Upper lobe of right lung (tissue), 1 donor: ENCODE measurements around the gene PAGE4. TPM values are rescaled to one million over a fixed set of nuclear protein-coding genes. Genes with fewer than 3 reads are reported as not detected.

Experiments
- ATAC-seq: fragments of 200-7000 bp; cut with Tn5 transposase; one replicate; pipeline ENCODE4 v1.9.1; 2020; ENCODE audit warnings: mild to moderate bottlenecking, moderate library complexity
- DNase-seq: peaks from one replicate; pipeline ENCODE4 v3.0.0-alpha.2; 2020
- H3K27ac ChIP-seq: fragments of 200-600 bp; one replicate; pipeline ENCODE4 v1.8.0; 2022
- H3K27me3 ChIP-seq: fragments of 200-600 bp; one replicate; pipeline ENCODE4 v1.8.0; 2022; ENCODE audit warnings: mild to moderate bottlenecking
- H3K36me3 ChIP-seq: fragments of 200-600 bp; one replicate; pipeline ENCODE4 v1.8.0; 2022
- H3K4me1 ChIP-seq: fragments of 200-600 bp; one replicate; pipeline ENCODE4 v1.8.0; 2022
- H3K4me3 ChIP-seq: fragments of 200-600 bp; one replicate; pipeline ENCODE4 v1.8.0; 2022; ENCODE audit warnings: mild to moderate bottlenecking
- H3K9me3 ChIP-seq: fragments of 200-600 bp; one replicate; pipeline ENCODE4 v1.8.0; 2022
- CTCF ChIP-seq: fragments of 200-600 bp; IDR thresholded peaks from one replicate; pipeline ENCODE4 v1.8.0; 2022; ENCODE audit warnings: antibody characterized with exemption
- intact Hi-C: fragments of 100-400 bp; cut with DNase I; formaldehyde crosslinking; loops from one replicate; pipeline ENCODE4 v1.11.0; 2022
- total RNA-seq: library from RNA; stranded (reverse); fragmentation: NEBNext Ultra II Directional; extraction: Animal tissue kit (Norgen Biotek cat#: 25700); gene quantifications from one replicate; pipeline ENCODE4 v1.2.1, GENCODE V29; 2021
- donor health status: DM: no; HTN: yes; CAD: no; lungs with severe emphysema.

PAGE4 gene
- total RNA-seq, 1 donor from 2014 or later: not detected

- intact Hi-C loops: no loop called here
- ATAC-seq: no peak
Measured at GRCh38 chrX:49880668-49881067, 51.6 kb downstream of the PAGE4 start.

More at GRCh38 chrX:49880668-49881067, 51.6 kb downstream of the PAGE4 start:
- Histone ChIP-seq H3K27me3 (no peaks in the 10 kb centered on the region), H3K4me3 (no peak overlapping the region), H3K36me3 (no peaks in the 10 kb centered on the region), H3K27ac (no peak overlapping the region), H3K9me3 (no peaks in the 10 kb centered on the region), H3K4me1 (peaks cover 3% of the 10 kb centered on the region)
- DNase-seq: no peak
- TF ChIP-seq CTCF: no peak

Other genes starting within 250 kb of the PAGE4 start
- gene GAGE12H, start 249.4 kb upstream of the PAGE4 start, total RNA-seq: not detected
- gene GAGE2A, start 239.8 kb upstream of the PAGE4 start, total RNA-seq: not detected
- gene GAGE1, start 230.3 kb upstream of the PAGE4 start, total RNA-seq: not detected
- gene PAGE1, start 133.3 kb upstream of the PAGE4 start, total RNA-seq: not detected
- gene USP27X, start 50.2 kb downstream of the PAGE4 start, total RNA-seq: 3.0 TPM
- gene CLCN5, start 93.3 kb downstream of the PAGE4 start, total RNA-seq: 12.2 TPM